Measurements from ENCODE around the gene KDM6B.

KDM6B gene

GRCh38 chr17:7882068-7882467 lies 48.1 kb downstream of the KDM6B start:
- DNase-seq = peak; percentile 7

GRCh38 chr17:7882629-7883028 lies 48.6 kb downstream of the KDM6B start:
- no peak for DNase-seq
